Measurements from ENCODE around the gene CPSF3.
"Not testable (repeated sequence)": the region's sequence is repeated elsewhere in the genome, so short reads cannot be mapped to it uniquely, and the experiment has no call there.

CPSF3 gene

GRCh38 chr2:9397201-9397600 lies 26.3 kb upstream of the CPSF3 start:
- no peak for DNase-seq

- not testable (repeated sequence) for DNase-seq
Measured at GRCh38 chr2:9398251-9398650, 25.2 kb upstream of the CPSF3 start.

GRCh38 chr2:9398881-9399780 lies 24.3 kb upstream of the CPSF3 start:
- DNase-seq: no peak

GRCh38 chr2:9400268-9401058 lies 23.0 kb upstream of the CPSF3 start:
- DNase-seq: no peak

GRCh38 chr2:9401059-9401547 lies 22.4 kb upstream of the CPSF3 start:
- DNase-seq: no peak

- no peak for DNase-seq
Measured at GRCh38 chr2:9401646-9402371, 21.6 kb upstream of the CPSF3 start.

GRCh38 chr2:9403924-9404323 lies 19.5 kb upstream of the CPSF3 start:
- no peak for DNase-seq

- DNase-seq: no peak
Measured at GRCh38 chr2:9404451-9404850, 19.0 kb upstream of the CPSF3 start.

GRCh38 chr2:9405636-9406035 lies 17.8 kb upstream of the CPSF3 start:
- DNase-seq: no peak

GRCh38 chr2:9406529-9407362 lies 16.7 kb upstream of the CPSF3 start:
- no peak for DNase-seq

- no peak for DNase-seq
Measured at GRCh38 chr2:9407363-9407811, 16.1 kb upstream of the CPSF3 start.

- DNase-seq: no peak
Measured at GRCh38 chr2:9408641-9409151, 14.8 kb upstream of the CPSF3 start.

GRCh38 chr2:9410108-9410507 lies 13.3 kb upstream of the CPSF3 start:
- DNase-seq: no peak

- DNase-seq: no peak
Measured at GRCh38 chr2:9412781-9413180, 10.7 kb upstream of the CPSF3 start.

- DNase-seq: no peak
Measured at GRCh38 chr2:9415516-9416169, 7.8 kb upstream of the CPSF3 start.

GRCh38 chr2:9416267-9416961 lies 7.0 kb upstream of the CPSF3 start:
- DNase-seq: no peak

- DNase-seq: no peak
Measured at GRCh38 chr2:9416962-9417316, 6.5 kb upstream of the CPSF3 start.

- no peak for DNase-seq
Measured at GRCh38 chr2:9417725-9418124, 5.7 kb upstream of the CPSF3 start.

- DNase-seq: no peak
Measured at GRCh38 chr2:9418746-9419145, 4.7 kb upstream of the CPSF3 start.

GRCh38 chr2:9419541-9419940 lies 3.9 kb upstream of the CPSF3 start:
- no peak for DNase-seq

- DNase-seq: no peak
Measured at GRCh38 chr2:9420495-9420894, 3.0 kb upstream of the CPSF3 start.
